HG03135 (cell line): ENCODE measurements around the gene C12orf57.
"Not testable (repeated sequence)": the region's sequence is repeated elsewhere in the genome, so short reads cannot be mapped to it uniquely, and the experiment has no call there.

Experiments used
- ATAC-seq: cut with Tn5 transposase; IDR thresholded peaks from one replicate; pipeline ENCODE4 v1.9.1; 2021; ENCODE audit warnings: mild to moderate bottlenecking, moderate library complexity; ENCODE audit not compliant: unreplicated experiment

C12orf57 gene

GRCh38 chr12:6943722-6944380 lies at the start of gene C12orf57, which contains the start of gene RNU7-1:
Gene C12orf57 (plus strand): TSS chr12:6944022. CDS start chr12:6944122, 100 bp downstream.
Gene RNU7-1 (plus strand): TSS chr12:6943816.
- peak; percentile 30 for ATAC-seq

- ATAC-seq = no peak
These were observed 49.5 kb upstream of the C12orf57 start for GRCh38 chr12:6894321-6894720.

- ATAC-seq = no peak
These were observed 46.9 kb upstream of the C12orf57 start for GRCh38 chr12:6896846-6897435.

GRCh38 chr12:6899427-6899826 lies 44.4 kb upstream of the C12orf57 start:
- no peak for ATAC-seq

- no peak for ATAC-seq
These were observed 43.8 kb upstream of the C12orf57 start for GRCh38 chr12:6899837-6900519.

- ATAC-seq = no peak
These were observed 41.4 kb upstream of the C12orf57 start for GRCh38 chr12:6902448-6902847.

- ATAC-seq = no peak
These were observed 40.1 kb upstream of the C12orf57 start for GRCh38 chr12:6903722-6904121.

GRCh38 chr12:6904280-6905276 lies 39.2 kb upstream of the C12orf57 start, which contains the start of gene LRRC23:
Gene LRRC23 (plus strand): TSS chr12:6904822. CDS start chr12:6905634, 812 bp downstream.
- ATAC-seq = peak; percentile 95

- ATAC-seq = no peak
These were observed 38.3 kb upstream of the C12orf57 start for GRCh38 chr12:6905414-6906040.

GRCh38 chr12:6908141-6908540 lies 35.7 kb upstream of the C12orf57 start:
- ATAC-seq = not testable (repeated sequence)

GRCh38 chr12:6909421-6910145 lies 34.2 kb upstream of the C12orf57 start:
- no peak for ATAC-seq

GRCh38 chr12:6912164-6912935 lies 31.5 kb upstream of the C12orf57 start:
- no peak for ATAC-seq

GRCh38 chr12:6914246-6914946 lies 29.4 kb upstream of the C12orf57 start, which contains the start of gene ENO2:
Gene ENO2 (plus strand): TSS chr12:6914580. CDS start chr12:6915833, 1,253 bp downstream.
- peak; percentile 78 for ATAC-seq

GRCh38 chr12:6914947-6915788 lies 28.7 kb upstream of the C12orf57 start:
- no peak for ATAC-seq

GRCh38 chr12:6915789-6916285 lies 28.0 kb upstream of the C12orf57 start:
- no peak for ATAC-seq

GRCh38 chr12:6916426-6917200 lies 27.2 kb upstream of the C12orf57 start:
- no peak for ATAC-seq
